ENCODE results near the gene MON1B. TPM values are rescaled to one million over a fixed set of nuclear protein-coding genes. Genes with fewer than 3 reads are reported as not detected.
A peak's percentile ranks its signal among the peaks of the same experiment; 100 is the strongest.

Gene MON1B
- total and polyA plus RNA-seq, 10 of the 15 experiments (the other 5 are each of a cell fraction or from before 2014, with no cell fraction given) = 5.7 to 64.5 (median 21.7) TPM

GRCh38 chr16:77211880-77212740, 21.1 kb downstream of the MON1B start (continued):
- TF ChIP-seq ZNF687 (IDR thresholded peaks at IDR 0.05) = peak; percentile 6; the same call in 1 of the 2 replicates
- TF ChIP-seq USF1 (IDR thresholded peaks at IDR 0.05; ENCODE audit: borderline replicate concordance, extremely low read length, insufficient read depth, low read depth, low read length) = no peak
- TF ChIP-seq YY1 (IDR thresholded peaks at IDR 0.05; ENCODE audit: low read depth, low read length) = peak; percentile 83
- no peak for TF ChIP-seq ZNF622 (IDR thresholded peaks at IDR 0.05)
- TF ChIP-seq RELB (IDR thresholded peaks at IDR 0.05; ENCODE audit: low read depth) = peak; percentile 34; the same call in 1 of the 2 replicates
- TF ChIP-seq NFYB (IDR thresholded peaks at IDR 0.05; ENCODE audit: insufficient read depth, low read depth, low read length) = no peak
- peak; percentile 60 for TF ChIP-seq NR2F1 (conservative IDR thresholded peaks at IDR 0.05)
- peak in 1 of 2 experiments; percentile 77; a peak in 2 of 3 replicates for TF ChIP-seq EGR1 (IDR thresholded peaks at IDR 0.05; ENCODE audit: borderline replicate concordance in 1 of 2, low read depth in 2 of 2, low read length in 2 of 2)
- TF ChIP-seq PKNOX1 (IDR thresholded peaks at IDR 0.05) = peak; percentile 87

Measured in GM12878 (cell line).